Activated CD8-positive, alpha-beta memory T cell treated with anti-CD3 and anti-CD28 coated beads, Interleukin-2, amount 10 ng/mL, durations not matched to agents 7 days and 5 days (primary cell): ENCODE measurements around the gene SCN1B. TPM values are rescaled to one million over a fixed set of nuclear protein-coding genes. Genes with fewer than 3 reads are reported as not detected.

ENCODE experiments used
- ATAC-seq: fragments of 150-1000 bp; cut with Tn5 transposase; one replicate; pipeline ENCODE4 v1.10.0; 2021; ENCODE audit warnings: moderate library complexity
- CTCF ChIA-PET: fragments of 350-600 bp; sonication (Branson Sonifier 250); formaldehyde crosslinking; loops from one replicate; lab custom pipeline; 2021; ENCODE audit warnings: antibody characterized with exemption; lab: Charles Lee
- DNase-seq: peaks from one replicate; pipeline ENCODE4 v3.0.0-alpha.2; 2020
- H3K27ac Mint-ChIP-seq: one replicate; pipeline ENCODE4 v1.8.0; 2021; ENCODE audit warnings: mild to moderate bottlenecking, mixed read lengths
- H3K27me3 Mint-ChIP-seq: one replicate; pipeline ENCODE4 v1.8.0; 2021; ENCODE audit warnings: mixed read lengths
- H3K36me3 Mint-ChIP-seq: one replicate; pipeline ENCODE4 v1.8.0; 2021; ENCODE audit warnings: mild to moderate bottlenecking, mixed read lengths
- H3K4me1 Mint-ChIP-seq: one replicate; pipeline ENCODE4 v1.8.0; 2021; ENCODE audit warnings: mixed read lengths
- H3K4me3 Mint-ChIP-seq: one replicate; pipeline ENCODE4 v1.8.0; 2021; ENCODE audit warnings: mild to moderate bottlenecking, moderate library complexity, mixed read lengths
- H3K9me3 Mint-ChIP-seq: one replicate; pipeline ENCODE4 v1.8.0; 2022; ENCODE audit warnings: low read depth, mixed read lengths
- total RNA-seq, 2 experiments: library from RNA; stranded (reverse); gene quantifications; one replicate each; pipeline ENCODE4 v1.2.3, GENCODE V29; 2021

The SCN1B gene
- total RNA-seq, 2 experiments from 2014 or later = 0.26 to 0.37 TPM

DNA sequence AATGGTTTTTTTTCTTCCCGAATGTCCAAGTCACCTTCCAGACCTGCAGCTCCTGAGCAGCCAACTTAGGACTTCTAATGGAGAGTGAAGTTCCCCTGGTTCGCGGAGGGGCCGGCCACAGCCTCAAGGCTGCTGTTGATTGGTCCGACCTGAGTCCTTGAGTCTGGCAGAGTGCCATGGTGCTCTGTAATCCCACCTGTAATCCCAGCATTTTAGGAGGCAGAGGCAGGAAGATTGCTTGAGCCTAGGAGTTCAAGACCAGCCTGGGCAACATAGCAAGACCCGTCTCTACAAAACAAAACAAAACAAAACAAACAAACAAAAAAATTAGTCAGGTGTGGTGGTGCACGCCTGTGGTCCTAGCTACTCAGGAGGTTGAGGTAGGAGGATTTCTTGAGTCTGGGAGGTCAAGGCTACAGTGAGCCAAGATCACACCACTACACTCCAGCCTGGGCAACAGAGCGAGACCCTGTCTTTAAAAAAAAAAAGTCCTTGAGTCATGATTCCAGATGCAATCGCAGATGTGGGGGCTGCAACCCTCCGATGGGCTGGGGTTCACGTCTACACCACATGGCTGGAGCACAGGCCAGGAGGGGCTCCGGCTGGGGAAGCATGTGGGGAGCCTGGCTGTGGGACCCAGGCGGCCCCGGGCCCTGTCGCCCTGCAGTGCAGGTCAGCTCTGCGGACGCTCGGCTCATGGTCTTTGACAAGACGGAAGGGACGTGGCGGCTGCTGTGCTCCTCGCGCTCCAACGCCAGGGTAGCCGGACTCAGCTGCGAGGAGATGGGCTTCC, 28.9 kb downstream of the SCN1B start:
- H3K9me3 Mint-ChIP-seq = no peaks in the 10 kb centered on the region
- peaks cover 10% of the 10 kb centered on the region for H3K27me3 Mint-ChIP-seq
- CTCF ChIA-PET = interaction anchor here (0.5 to 1.6 kb wide), 5 partner anchors 8 to 1273 kb away, joined by 3 to 6 read pairs (median 4); no protein-coding TSS in a partner anchor
- no peaks in the 10 kb centered on the region for H3K4me1 Mint-ChIP-seq
- DNase-seq (no peak), ATAC-seq (no peak)
- H3K27ac Mint-ChIP-seq = no peak overlapping the region
- H3K36me3 Mint-ChIP-seq = no peaks in the 10 kb centered on the region
- H3K4me3 Mint-ChIP-seq = no peak overlapping the region

GRCh38 chr19:35059799-35060091, 29.5 kb downstream of the SCN1B start:
- no peak for ATAC-seq
- Mint-ChIP-seq H3K4me1 (no peaks in the 10 kb centered on the region), H3K36me3 (no peaks in the 10 kb centered on the region), H3K27me3 (peaks cover 10% of the 10 kb centered on the region), H3K9me3 (no peaks in the 10 kb centered on the region), H3K27ac (no peak overlapping the region), H3K4me3 (no peak overlapping the region)
- no peak for DNase-seq
- CTCF ChIA-PET = no interaction called here

DNA sequence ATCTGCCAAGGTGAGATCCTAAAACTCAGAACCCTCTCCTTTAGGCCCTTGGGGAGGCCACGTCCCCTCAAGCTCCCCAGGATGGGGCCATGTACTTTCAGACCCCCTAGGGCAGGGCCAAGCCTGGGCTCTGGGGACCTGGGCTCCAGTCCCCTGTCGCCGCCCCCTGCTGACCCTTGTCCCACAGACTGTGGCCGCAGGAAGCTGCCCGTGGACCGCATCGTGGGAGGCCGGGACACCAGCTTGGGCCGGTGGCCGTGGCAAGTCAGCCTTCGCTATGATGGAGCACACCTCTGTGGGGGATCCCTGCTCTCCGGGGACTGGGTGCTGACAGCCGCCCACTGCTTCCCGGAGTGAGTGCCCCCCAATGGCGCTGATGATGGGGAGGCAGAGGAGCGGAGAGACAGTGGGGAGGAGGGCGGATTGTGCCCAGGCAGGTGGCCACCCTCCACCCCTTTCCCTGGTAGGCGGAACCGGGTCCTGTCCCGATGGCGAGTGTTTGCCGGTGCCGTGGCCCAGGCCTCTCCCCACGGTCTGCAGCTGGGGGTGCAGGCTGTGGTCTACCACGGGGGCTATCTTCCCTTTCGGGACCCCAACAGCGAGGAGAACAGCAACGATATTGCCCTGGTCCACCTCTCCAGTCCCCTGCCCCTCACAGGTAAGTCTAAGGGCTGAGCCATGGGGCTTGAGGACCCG, 30.0 kb downstream of the SCN1B start:
- Mint-ChIP-seq H3K9me3 (no peaks in the 10 kb centered on the region), H3K4me3 (no peak overlapping the region), H3K4me1 (no peaks in the 10 kb centered on the region), H3K27ac (no peak overlapping the region), H3K27me3 (peaks cover 10% of the 10 kb centered on the region), H3K36me3 (no peaks in the 10 kb centered on the region)
- DNase-seq (no peak), ATAC-seq (no peak)
- CTCF ChIA-PET = no interaction called here

GRCh38 chr19:35061583-35062373, 31.5 kb downstream of the SCN1B start:
- CTCF ChIA-PET = interaction anchor here (4.3 kb wide), 1 partner anchor 18 kb away, joined by 16 read pairs; no protein-coding TSS in a partner anchor
- peaks cover 2% of the 10 kb centered on the region for H3K4me1 Mint-ChIP-seq
- no peak overlapping the region for H3K4me3 Mint-ChIP-seq
- ATAC-seq = no peak
- peaks cover 4% of the 10 kb centered on the region for H3K27me3 Mint-ChIP-seq
- no peaks in the 10 kb centered on the region for H3K36me3 Mint-ChIP-seq
- no peak for DNase-seq
- no peaks in the 10 kb centered on the region for H3K9me3 Mint-ChIP-seq
- no peak overlapping the region for H3K27ac Mint-ChIP-seq

- H3K27me3 Mint-ChIP-seq = peaks cover 2% of the 10 kb centered on the region
- peaks cover 8% of the 10 kb centered on the region for H3K4me1 Mint-ChIP-seq
- H3K4me3 Mint-ChIP-seq = no peak overlapping the region
- no peak for ATAC-seq
- no peaks in the 10 kb centered on the region for H3K9me3 Mint-ChIP-seq
- no peak for DNase-seq
- CTCF ChIA-PET = interaction anchor here (4.3 kb wide), 1 partner anchor 19 kb away, joined by 16 read pairs; no protein-coding TSS in a partner anchor
- no peaks in the 10 kb centered on the region for H3K36me3 Mint-ChIP-seq
- no peak overlapping the region for H3K27ac Mint-ChIP-seq
Observed at GRCh38 chr19:35062942-35063341, 32.7 kb downstream of the SCN1B start.

GRCh38 chr19:35063940-35064818, 33.9 kb downstream of the SCN1B start:
- ATAC-seq (no peak), DNase-seq (no peak)
- Mint-ChIP-seq H3K4me3 (no peak overlapping the region), H3K4me1 (peaks cover 8% of the 10 kb centered on the region), H3K36me3 (no peaks in the 10 kb centered on the region), H3K9me3 (no peaks in the 10 kb centered on the region), H3K27ac (no peak overlapping the region), H3K27me3 (peaks cover 2% of the 10 kb centered on the region)
- CTCF ChIA-PET = interaction anchor here (1.0 to 4.3 kb wide), 4 partner anchors 8 to 78 kb away, joined by 3 to 16 read pairs (median 4); no protein-coding TSS in a partner anchor

GRCh38 chr19:35065574-35065973, 35.3 kb downstream of the SCN1B start:
- Mint-ChIP-seq H3K36me3 (no peaks in the 10 kb centered on the region), H3K27ac (no peak overlapping the region), H3K9me3 (no peaks in the 10 kb centered on the region), H3K27me3 (peaks cover 7% of the 10 kb centered on the region), H3K4me3 (no peak overlapping the region), H3K4me1 (peaks cover 8% of the 10 kb centered on the region)
- ATAC-seq (no peak), DNase-seq (no peak)
- CTCF ChIA-PET = interaction anchor here (1.2 to 4.3 kb wide), 4 partner anchors 10 to 70 kb away, joined by 4 to 19 read pairs (median 14); partner anchors contain the start of gene LGI4

DNA sequence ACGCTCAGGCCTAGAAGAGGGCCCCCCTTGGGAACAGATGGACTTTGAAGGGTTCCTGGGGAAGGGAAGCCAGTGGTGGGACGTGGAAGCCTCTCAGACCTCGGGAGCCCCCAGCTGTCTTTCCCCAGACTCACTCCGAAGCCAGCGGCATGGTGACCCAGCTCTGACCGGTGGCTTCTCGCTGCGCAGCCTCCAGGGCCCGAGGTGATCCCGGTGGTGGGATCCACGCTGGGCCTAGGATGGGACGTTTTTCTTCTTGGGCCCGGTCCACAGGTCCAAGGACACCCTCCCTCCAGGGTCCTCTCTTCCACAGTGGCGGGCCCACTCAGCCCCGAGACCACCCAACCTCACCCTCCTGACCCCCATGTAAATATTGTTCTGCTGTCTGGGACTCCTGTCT, 35.9 kb downstream of the SCN1B start:
- CTCF ChIA-PET = interaction anchor here (0.8 to 3.0 kb wide), 17 partner anchors 11 to 444 kb away, joined by 3 to 19 read pairs (median 5); partner anchors contain the start of genes FXYD5 and LGI4
- H3K4me1 Mint-ChIP-seq = peaks cover 8% of the 10 kb centered on the region

DNA sequence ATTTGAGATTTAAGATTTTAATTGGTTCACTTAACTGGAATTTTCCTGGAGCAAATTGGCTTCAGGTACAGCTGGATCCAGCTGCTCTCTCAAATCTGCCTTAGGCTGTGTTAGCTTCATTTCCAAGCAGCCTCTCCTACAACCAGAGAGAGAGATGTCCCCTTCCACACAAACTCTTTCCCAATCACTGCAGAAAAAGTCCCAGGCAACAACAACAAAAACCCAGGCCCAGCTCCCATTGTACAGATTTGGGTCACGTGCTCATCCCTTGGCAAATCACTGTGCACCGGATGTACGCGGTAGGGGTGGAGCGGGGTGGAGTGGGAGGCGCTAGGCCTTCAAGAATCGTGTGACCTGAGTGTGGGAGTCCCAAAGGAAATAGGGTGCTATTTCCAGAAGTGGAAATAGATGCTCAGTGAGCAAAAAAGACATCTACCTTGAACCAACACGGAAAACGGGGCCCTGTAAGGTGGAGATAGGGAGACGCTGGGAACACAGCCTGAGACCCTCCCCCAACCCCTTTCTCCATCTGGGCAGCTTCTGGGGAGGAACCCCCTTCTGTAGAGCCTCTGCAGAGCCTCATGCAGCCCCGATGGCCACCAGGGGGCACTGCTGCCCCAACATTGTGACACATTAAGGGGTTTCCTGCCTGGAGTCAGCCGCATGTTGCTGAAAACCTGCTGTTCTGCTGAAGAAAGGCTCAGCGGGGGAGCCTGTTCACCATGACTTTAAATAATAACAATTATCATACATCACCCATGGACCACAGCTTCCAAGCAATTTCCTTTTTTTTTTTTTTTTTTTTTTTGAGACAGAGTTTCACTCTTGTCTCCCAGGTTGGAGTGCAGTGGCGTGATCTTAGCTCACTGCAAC, 36.7 kb downstream of the SCN1B start:
- peak; percentile 92 for ATAC-seq
- Mint-ChIP-seq H3K9me3 (no peaks in the 10 kb centered on the region), H3K4me3 (no peak overlapping the region), H3K4me1 (peaks cover 8% of the 10 kb centered on the region), H3K27ac (peak overlapping the region; percentile 22), H3K36me3 (no peaks in the 10 kb centered on the region), H3K27me3 (peaks cover 10% of the 10 kb centered on the region)
- CTCF ChIA-PET = interaction anchor here (0.6 to 3.0 kb wide), 26 partner anchors 8 to 444 kb away, joined by 3 to 19 read pairs (median 4); partner anchors contain the start of genes FXYD5, FXYD7 and LGI4
- peak; percentile 90 for DNase-seq

More for the DNA sequence above, 35.9 kb downstream of the SCN1B start:
- DNase-seq (no peak), ATAC-seq (no peak)
- Mint-ChIP-seq H3K9me3 (no peaks in the 10 kb centered on the region), H3K27ac (no peak overlapping the region), H3K4me3 (no peak overlapping the region), H3K27me3 (peaks cover 10% of the 10 kb centered on the region), H3K36me3 (no peaks in the 10 kb centered on the region)

DNA sequence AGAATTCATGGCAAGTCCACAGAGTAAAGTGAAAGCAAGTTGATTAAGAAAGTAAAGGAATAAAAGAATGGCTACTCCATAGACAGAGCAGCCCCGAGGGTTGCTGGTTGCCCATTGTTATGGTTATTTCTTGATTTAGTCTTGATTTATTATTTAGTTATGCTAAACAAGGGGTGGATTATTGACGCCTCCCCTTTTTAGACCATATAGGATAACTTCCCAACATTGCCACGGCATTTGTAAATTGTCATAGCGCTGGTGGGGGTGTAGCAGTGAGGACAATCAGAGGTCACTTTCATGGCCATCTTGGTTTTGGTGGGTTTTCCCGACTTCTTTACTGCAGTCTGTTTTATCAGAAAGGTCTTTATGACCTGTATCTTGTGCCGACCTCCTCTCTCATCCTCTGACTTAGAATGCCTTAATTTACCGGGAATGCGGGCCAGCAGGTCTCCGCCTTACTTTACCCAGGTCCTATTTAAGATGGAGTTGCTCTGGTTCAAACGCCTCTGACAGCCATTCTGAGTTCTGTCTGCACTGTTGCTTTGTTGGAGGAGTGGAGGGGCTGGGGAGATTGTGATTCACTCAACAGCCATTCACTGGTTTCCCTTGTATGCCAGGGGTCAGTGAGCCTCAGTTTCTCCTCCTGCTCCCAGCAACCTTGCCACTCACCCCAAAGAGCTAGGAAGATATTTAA, 38.8 kb downstream of the SCN1B start:
- CTCF ChIA-PET = interaction anchor here (0.9 to 2.7 kb wide), 6 partner anchors 25 to 426 kb away, joined by 3 to 14 read pairs (median 5); partner anchors contain the start of gene LGI4
- H3K4me1 Mint-ChIP-seq = peaks cover 8% of the 10 kb centered on the region

GRCh38 chr19:35069696-35070095, 39.4 kb downstream of the SCN1B start:
- ATAC-seq = no peak
- peaks cover 8% of the 10 kb centered on the region for H3K27me3 Mint-ChIP-seq
- H3K9me3 Mint-ChIP-seq = no peaks in the 10 kb centered on the region

More for the DNA sequence above, 38.8 kb downstream of the SCN1B start:
- DNase-seq = no peak
- H3K4me3 Mint-ChIP-seq = no peak overlapping the region
- ATAC-seq = no peak
- H3K36me3 Mint-ChIP-seq = no peaks in the 10 kb centered on the region
- no peaks in the 10 kb centered on the region for H3K9me3 Mint-ChIP-seq
- peaks cover 8% of the 10 kb centered on the region for H3K27me3 Mint-ChIP-seq
- no peak overlapping the region for H3K27ac Mint-ChIP-seq

More at GRCh38 chr19:35069696-35070095, 39.4 kb downstream of the SCN1B start:
- peaks cover 8% of the 10 kb centered on the region for H3K4me1 Mint-ChIP-seq
- no peak overlapping the region for H3K27ac Mint-ChIP-seq
- no peak overlapping the region for H3K4me3 Mint-ChIP-seq
- CTCF ChIA-PET = interaction anchor here (0.5 to 2.3 kb wide), 7 partner anchors 26 to 922 kb away, joined by 3 to 9 read pairs (median 4); partner anchors contain the start of genes FXYD5 and LGI4
- no peak for DNase-seq
- no peaks in the 10 kb centered on the region for H3K36me3 Mint-ChIP-seq
